GM19468 (cell line): ENCODE results near the gene C2orf72.
"Not testable (repeated sequence)": the region's sequence is repeated elsewhere in the genome, so short reads cannot be mapped to it uniquely, and the experiment has no call there.

Source experiments
- ATAC-seq: cut with Tn5 transposase; IDR thresholded peaks from one replicate; pipeline ENCODE4 v1.9.1; 2021; ENCODE audit warnings: mild to moderate bottlenecking, moderate library complexity, moderate number of reproducible peaks; ENCODE audit not compliant: unreplicated experiment; ENCODE audit errors: extremely low read depth

C2orf72 gene

GRCh38 chr2:231037202-231037730, at the start of gene C2orf72:
C2orf72 (plus strand) TSS chr2:231037523; CDS start chr2:231037566, 43 bp downstream.
- ATAC-seq, result no peak

GRCh38 chr2:230989731-230990130, 47.6 kb upstream of the C2orf72 start:
- ATAC-seq, result no peak

GRCh38 chr2:230990131-230990898, 47.0 kb upstream of the C2orf72 start:
- no peak for ATAC-seq

GRCh38 chr2:230990899-230991150, 46.5 kb upstream of the C2orf72 start:
- no peak for ATAC-seq

- no peak for ATAC-seq
Observed at GRCh38 chr2:230991598-230991997, 45.7 kb upstream of the C2orf72 start.

- no peak for ATAC-seq
Observed at GRCh38 chr2:230995821-230996220, 41.5 kb upstream of the C2orf72 start, which contains the start of gene SPATA3. SPATA3 (plus strand) TSS chr2:230996121; CDS start chr2:230996234, 113 bp downstream.

GRCh38 chr2:230996661-230997060, 40.7 kb upstream of the C2orf72 start:
- no peak for ATAC-seq

- ATAC-seq, result no peak
Observed at GRCh38 chr2:230998882-230999281, 38.4 kb upstream of the C2orf72 start.

- ATAC-seq, result no peak
Observed at GRCh38 chr2:230999477-230999876, 37.8 kb upstream of the C2orf72 start.

- no peak for ATAC-seq
Observed at GRCh38 chr2:231000211-231000904, 37.0 kb upstream of the C2orf72 start.

- ATAC-seq, result no peak
Observed at GRCh38 chr2:231001036-231001435, 36.3 kb upstream of the C2orf72 start.

GRCh38 chr2:231001921-231002320, 35.4 kb upstream of the C2orf72 start:
- no peak for ATAC-seq

GRCh38 chr2:231002641-231003040, 34.7 kb upstream of the C2orf72 start:
- no peak for ATAC-seq

- ATAC-seq, result no peak
Observed at GRCh38 chr2:231003186-231003585, 34.1 kb upstream of the C2orf72 start.

- ATAC-seq, result not testable (repeated sequence)
Observed at GRCh38 chr2:231004930-231005329, 32.4 kb upstream of the C2orf72 start.

GRCh38 chr2:231007286-231008098, 29.8 kb upstream of the C2orf72 start:
- ATAC-seq, result no peak

- ATAC-seq, result no peak
Observed at GRCh38 chr2:231008131-231008530, 29.2 kb upstream of the C2orf72 start.

GRCh38 chr2:231009236-231009919, 27.9 kb upstream of the C2orf72 start:
- no peak for ATAC-seq

- ATAC-seq, result no peak
Observed at GRCh38 chr2:231010201-231010730, 27.1 kb upstream of the C2orf72 start.

GRCh38 chr2:231011526-231011925, 25.8 kb upstream of the C2orf72 start:
- no peak for ATAC-seq
